K562 (cell line): ENCODE data around the gene BMPR2. TPM values are rescaled to one million over a fixed set of nuclear protein-coding genes. Genes with fewer than 3 reads are reported as not detected.

Source experiments
- CBFA2T3 ChIP-seq: fragments of 450-650 bp; IDR thresholded peaks from 2 replicates; pipeline ENCODE4 v1.6.1; 2017
- HCFC1 ChIP-seq: IDR thresholded peaks from 2 replicates; pipeline ENCODE4 v1.6.1; 2012; ENCODE audit warnings: low read depth, low read length, improper control_type of control experiment
- ZKSCAN1 ChIP-seq: fragments of 150-350 bp; IDR thresholded peaks from 2 replicates; pipeline ENCODE4 v1.6.1; 2016; ENCODE audit warnings: low read depth, low read length
- ZNF316 ChIP-seq: fragments of 450-650 bp; IDR thresholded peaks from 2 replicates; pipeline ENCODE4 v1.6.1; 2016
- polyA plus RNA-seq, 8 experiments: library from polyadenylated mRNA; depleted of rRNA in 4 of 8; stranded (reverse) in 5 of 8; unstranded in 3 of 8; fragments of >200 nt; fragmentation: Nextera tagmentation in 2 of 8; fragmentation: Illumina TruSeq in 1 of 8; extraction: Ambion mirVana in 2 of 8; extraction: Trizol in 1 of 8; gene quantifications; 2 replicates each; pipeline versions ENCODE4 v1.2.1 to v1.2.3, GENCODE V29; 2011 to 2014; ENCODE audit warnings: inconsistent platforms in 1 of 8, missing spikeins in 1 of 8
- total RNA-seq, 7 experiments: library from RNA; depleted of rRNA in 6 of 7; stranded (reverse); fragments of >200 nt in 6 of 7; fragmentation: Illumina TruSeq in 2 of 7; extraction: Trizol in 2 of 7; gene quantifications; 2 replicates each; pipeline versions ENCODE4 v1.2.1 to v1.2.3, GENCODE V29; 2011 to 2021; ENCODE audit warnings: low replicate concordance in 1 of 7
- TF ChIP-seq, protein P1 (sequence below), 2 experiments: fragments of 450-650 bp in 1 of 2; sonication (generic) in 1 of 2; formaldehyde crosslinking; conservative IDR thresholded peaks; 2 replicates each; pipeline versions ENCODE4 v1.4.0 to v1.8.1; 2020 to 2022; ENCODE audit warnings: mild to moderate bottlenecking in 1 of 2, missing genetic modification reagents in 1 of 2
- TF ChIP-seq, protein P2 (sequence below), 2 experiments: fragments of 450-650 bp; IDR thresholded peaks; 2 replicates each; pipeline ENCODE4 v1.6.1; 2016; ENCODE audit warnings: mild to moderate bottlenecking in 2 of 2, borderline replicate concordance in 1 of 2, low read depth in 1 of 2, moderate library complexity in 1 of 2
- TF ChIP-seq, protein P3 (sequence below): sonication (generic); formaldehyde crosslinking; IDR thresholded peaks from 2 replicates; pipeline ENCODE4 v1.8.0; 2023; ENCODE audit warnings: mild to moderate bottlenecking, missing genetic modification reagents
- TF ChIP-seq, protein P4 (sequence below): fragments of 250-450 bp; sonication (Bioruptor Pico); IDR thresholded peaks from 2 replicates; pipeline ENCODE4 v1.4.0; 2020; ENCODE audit warnings: mild to moderate bottlenecking, moderate library complexity, borderline replicate concordance
- TF ChIP-seq, protein P5 (sequence below): fragments of 150-350 bp; IDR thresholded peaks from 2 replicates; pipeline ENCODE4 v1.6.1; 2014; ENCODE audit warnings: low read depth, mild to moderate bottlenecking, low read length, borderline replicate concordance

The BMPR2 gene
- total and polyA plus RNA-seq, 9 of the 15 experiments (the other 6 are each of a cell fraction or from before 2014, with no cell fraction given), result 0.73 to 5.0 (median 3.3) TPM

DNA sequence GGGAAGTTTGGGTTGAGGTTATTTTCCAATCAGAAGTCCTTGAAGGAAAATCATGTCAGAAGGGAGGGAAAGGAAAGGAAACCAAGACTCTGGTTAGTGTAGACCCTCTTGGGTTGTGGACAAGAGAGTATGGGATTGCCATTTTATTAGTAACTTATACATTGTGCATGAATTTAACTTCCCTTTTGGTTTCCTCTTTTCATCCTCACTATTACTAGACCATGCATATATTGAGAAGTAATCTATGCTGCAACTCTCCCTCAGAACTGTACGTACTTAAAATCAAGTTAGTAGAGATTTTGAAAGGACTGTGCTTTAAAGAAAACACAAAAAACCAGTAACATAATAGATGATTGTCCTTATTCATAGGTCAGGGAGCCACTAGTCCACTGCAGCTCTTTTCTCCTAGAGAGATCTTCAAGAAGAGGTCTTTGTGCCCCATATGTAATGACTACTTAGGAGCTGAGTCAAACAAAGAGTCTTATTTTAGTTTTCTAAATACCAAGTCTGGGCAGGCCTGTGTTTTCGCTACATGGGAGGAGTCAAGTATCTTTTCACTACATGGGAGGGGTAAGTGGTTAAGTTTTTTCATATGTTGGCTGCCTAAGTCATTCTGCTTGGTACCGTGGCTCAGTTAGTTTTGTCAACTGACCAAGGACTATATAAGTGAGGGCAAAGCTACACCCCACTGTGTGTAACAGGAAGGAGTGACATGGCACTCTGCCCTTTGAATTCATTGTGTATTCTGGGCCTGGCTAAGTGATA, 233.4 kb downstream of the BMPR2 start (continued):
- TF ChIP-seq, protein P1, sequence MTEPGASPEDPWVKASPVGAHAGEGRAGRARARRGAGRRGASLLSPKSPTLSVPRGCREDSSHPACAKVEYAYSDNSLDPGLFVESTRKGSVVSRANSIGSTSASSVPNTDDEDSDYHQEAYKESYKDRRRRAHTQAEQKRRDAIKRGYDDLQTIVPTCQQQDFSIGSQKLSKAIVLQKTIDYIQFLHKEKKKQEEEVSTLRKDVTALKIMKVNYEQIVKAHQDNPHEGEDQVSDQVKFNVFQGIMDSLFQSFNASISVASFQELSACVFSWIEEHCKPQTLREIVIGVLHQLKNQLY (CRISPR knock-in tag; conservative IDR thresholded peaks at IDR 0.05), result no peak
- TF ChIP-seq, protein P2, sequence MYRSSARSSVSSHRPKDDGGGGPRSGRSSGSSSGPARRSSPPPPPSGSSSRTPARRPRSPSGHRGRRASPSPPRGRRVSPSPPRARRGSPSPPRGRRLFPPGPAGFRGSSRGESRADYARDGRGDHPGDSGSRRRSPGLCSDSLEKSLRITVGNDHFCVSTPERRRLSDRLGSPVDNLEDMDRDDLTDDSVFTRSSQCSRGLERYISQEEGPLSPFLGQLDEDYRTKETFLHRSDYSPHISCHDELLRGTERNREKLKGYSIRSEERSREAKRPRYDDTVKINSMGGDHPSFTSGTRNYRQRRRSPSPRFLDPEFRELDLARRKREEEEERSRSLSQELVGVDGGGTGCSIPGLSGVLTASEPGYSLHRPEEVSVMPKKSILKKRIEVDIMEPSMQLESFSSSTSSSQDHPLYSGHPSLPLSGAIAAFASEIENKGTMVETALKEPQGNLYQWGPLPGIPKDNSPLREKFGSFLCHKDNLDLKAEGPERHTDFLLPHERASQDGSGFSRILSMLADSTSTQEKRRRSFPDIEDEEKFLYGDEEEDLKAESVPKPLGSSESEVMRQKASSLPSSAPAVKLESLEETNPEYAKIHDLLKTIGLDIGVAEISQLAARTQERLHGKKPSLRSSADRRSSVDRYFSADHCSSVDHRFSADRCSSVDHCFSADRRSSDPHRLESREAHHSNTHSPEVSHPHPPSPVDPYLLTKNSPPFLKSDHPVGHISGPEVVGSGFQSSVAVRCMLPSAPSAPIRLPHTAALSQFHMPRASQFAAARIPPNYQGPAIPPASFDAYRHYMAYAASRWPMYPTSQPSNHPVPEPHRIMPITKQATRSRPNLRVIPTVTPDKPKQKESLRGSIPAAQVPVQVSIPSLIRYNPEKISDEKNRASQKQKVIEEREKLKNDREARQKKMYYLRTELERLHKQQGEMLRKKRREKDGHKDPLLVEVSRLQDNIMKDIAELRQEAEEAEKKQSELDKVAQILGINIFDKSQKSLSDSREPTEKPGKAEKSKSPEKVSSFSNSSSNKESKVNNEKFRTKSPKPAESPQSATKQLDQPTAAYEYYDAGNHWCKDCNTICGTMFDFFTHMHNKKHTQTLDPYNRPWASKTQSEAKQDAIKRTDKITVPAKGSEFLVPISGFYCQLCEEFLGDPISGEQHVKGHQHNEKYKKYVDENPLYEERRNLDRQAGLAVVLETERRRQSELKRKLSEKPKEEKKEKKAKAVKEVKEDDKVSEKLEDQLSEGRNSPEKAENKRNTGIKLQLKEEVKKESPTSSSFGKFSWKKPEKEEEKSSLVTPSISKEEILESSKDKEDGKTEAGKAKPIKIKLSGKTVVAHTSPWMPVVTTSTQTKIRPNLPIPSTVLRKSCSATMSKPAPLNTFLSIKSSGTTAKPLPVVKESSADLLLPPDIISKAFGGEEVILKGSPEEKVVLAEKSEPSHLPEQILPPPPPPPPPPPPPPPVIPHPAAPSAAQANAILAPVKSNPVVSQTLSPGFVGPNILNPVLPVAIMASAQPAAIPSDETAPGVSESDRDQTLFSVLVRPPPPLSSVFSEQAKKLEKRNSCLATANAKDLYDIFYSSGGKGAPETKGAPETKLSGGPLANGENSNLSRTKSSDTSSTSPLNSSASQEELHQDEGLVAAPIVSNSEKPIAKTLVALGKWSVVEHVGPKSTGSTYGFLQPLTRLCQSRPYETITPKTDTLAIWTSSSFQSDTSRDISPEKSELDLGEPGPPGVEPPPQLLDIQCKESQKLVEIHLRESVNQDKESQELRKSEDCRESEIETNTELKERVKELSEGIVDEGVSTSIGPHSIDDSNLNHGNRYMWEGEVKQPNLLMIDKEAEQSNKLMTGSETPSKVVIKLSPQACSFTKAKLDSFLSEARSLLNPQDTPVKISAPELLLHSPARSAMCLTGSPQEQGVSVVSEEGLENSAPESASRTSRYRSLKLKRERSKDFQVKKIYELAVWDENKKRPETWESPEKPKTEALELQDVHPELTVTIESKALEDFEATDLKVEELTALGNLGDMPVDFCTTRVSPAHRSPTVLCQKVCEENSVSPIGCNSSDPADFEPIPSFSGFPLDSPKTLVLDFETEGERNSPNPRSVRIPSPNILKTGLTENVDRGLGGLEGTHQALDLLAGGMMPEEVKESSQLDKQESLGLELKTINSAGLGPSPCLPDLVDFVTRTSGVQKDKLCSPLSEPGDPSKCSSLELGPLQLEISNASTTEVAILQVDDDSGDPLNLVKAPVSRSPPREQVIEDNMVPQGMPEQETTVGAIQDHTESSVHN (IDR thresholded peaks at IDR 0.05; ENCODE audit: borderline replicate concordance in 1 of 2, low read depth in 1 of 2), result no peak
- TF ChIP-seq, protein P3, sequence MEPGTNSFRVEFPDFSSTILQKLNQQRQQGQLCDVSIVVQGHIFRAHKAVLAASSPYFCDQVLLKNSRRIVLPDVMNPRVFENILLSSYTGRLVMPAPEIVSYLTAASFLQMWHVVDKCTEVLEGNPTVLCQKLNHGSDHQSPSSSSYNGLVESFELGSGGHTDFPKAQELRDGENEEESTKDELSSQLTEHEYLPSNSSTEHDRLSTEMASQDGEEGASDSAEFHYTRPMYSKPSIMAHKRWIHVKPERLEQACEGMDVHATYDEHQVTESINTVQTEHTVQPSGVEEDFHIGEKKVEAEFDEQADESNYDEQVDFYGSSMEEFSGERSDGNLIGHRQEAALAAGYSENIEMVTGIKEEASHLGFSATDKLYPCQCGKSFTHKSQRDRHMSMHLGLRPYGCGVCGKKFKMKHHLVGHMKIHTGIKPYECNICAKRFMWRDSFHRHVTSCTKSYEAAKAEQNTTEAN (CRISPR knock-in tag), result no peak
- TF ChIP-seq ZKSCAN1, result no peak
- TF ChIP-seq, protein P4, sequence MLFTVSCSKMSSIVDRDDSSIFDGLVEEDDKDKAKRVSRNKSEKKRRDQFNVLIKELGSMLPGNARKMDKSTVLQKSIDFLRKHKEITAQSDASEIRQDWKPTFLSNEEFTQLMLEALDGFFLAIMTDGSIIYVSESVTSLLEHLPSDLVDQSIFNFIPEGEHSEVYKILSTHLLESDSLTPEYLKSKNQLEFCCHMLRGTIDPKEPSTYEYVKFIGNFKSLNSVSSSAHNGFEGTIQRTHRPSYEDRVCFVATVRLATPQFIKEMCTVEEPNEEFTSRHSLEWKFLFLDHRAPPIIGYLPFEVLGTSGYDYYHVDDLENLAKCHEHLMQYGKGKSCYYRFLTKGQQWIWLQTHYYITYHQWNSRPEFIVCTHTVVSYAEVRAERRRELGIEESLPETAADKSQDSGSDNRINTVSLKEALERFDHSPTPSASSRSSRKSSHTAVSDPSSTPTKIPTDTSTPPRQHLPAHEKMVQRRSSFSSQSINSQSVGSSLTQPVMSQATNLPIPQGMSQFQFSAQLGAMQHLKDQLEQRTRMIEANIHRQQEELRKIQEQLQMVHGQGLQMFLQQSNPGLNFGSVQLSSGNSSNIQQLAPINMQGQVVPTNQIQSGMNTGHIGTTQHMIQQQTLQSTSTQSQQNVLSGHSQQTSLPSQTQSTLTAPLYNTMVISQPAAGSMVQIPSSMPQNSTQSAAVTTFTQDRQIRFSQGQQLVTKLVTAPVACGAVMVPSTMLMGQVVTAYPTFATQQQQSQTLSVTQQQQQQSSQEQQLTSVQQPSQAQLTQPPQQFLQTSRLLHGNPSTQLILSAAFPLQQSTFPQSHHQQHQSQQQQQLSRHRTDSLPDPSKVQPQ (CRISPR knock-in tag), result no peak
- TF ChIP-seq ZNF316, result no peak
- TF ChIP-seq, protein P5, sequence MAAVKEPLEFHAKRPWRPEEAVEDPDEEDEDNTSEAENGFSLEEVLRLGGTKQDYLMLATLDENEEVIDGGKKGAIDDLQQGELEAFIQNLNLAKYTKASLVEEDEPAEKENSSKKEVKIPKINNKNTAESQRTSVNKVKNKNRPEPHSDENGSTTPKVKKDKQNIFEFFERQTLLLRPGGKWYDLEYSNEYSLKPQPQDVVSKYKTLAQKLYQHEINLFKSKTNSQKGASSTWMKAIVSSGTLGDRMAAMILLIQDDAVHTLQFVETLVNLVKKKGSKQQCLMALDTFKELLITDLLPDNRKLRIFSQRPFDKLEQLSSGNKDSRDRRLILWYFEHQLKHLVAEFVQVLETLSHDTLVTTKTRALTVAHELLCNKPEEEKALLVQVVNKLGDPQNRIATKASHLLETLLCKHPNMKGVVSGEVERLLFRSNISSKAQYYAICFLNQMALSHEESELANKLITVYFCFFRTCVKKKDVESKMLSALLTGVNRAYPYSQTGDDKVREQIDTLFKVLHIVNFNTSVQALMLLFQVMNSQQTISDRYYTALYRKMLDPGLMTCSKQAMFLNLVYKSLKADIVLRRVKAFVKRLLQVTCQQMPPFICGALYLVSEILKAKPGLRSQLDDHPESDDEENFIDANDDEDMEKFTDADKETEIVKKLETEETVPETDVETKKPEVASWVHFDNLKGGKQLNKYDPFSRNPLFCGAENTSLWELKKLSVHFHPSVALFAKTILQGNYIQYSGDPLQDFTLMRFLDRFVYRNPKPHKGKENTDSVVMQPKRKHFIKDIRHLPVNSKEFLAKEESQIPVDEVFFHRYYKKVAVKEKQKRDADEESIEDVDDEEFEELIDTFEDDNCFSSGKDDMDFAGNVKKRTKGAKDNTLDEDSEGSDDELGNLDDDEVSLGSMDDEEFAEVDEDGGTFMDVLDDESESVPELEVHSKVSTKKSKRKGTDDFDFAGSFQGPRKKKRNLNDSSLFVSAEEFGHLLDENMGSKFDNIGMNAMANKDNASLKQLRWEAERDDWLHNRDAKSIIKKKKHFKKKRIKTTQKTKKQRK, result no peak
- TF ChIP-seq HCFC1, result no peak
- TF ChIP-seq CBFA2T3, result no peak
